H9 (cell line): ENCODE results near the gene SLC17A2. TPM values are rescaled to one million over a fixed set of nuclear protein-coding genes. Genes with fewer than 3 reads are reported as not detected.

ENCODE experiments used
- DNase-seq: peaks from one replicate; pipeline ENCODE4 v3.0.0-alpha.2; 2017
- H2AFZ ChIP-seq: one replicate; pipeline ENCODE4 v1.6.1; 2013; ENCODE audit warnings: mild to moderate bottlenecking, low read length, control low read depth, moderate library complexity
- H2AK5ac ChIP-seq: 2 replicates; pipeline ENCODE4 v1.6.1; 2013; ENCODE audit warnings: low read length, control low read depth, mixed read lengths; ENCODE audit not compliant: insufficient read length
- H2BK120ac ChIP-seq: one replicate; pipeline ENCODE4 v1.6.1; 2013; ENCODE audit warnings: low read depth, mild to moderate bottlenecking, low read length, control low read depth, inconsistent platforms; ENCODE audit not compliant: poor library complexity, severe bottlenecking
- H2BK12ac ChIP-seq: 2 replicates; pipeline ENCODE4 v1.6.1; 2013; ENCODE audit warnings: low read length, control low read depth, mixed read lengths, low read depth; ENCODE audit not compliant: insufficient read length
- H2BK15ac ChIP-seq: 2 replicates; pipeline ENCODE4 v1.6.1; 2013; ENCODE audit warnings: low read depth, low read length, control low read depth
- H2BK20ac ChIP-seq: one replicate; pipeline ENCODE4 v1.6.1; 2013; ENCODE audit warnings: low read depth, mild to moderate bottlenecking, low read length, control low read depth, inconsistent platforms; ENCODE audit not compliant: poor library complexity, severe bottlenecking
- H2BK5ac ChIP-seq: 2 replicates; pipeline ENCODE4 v1.6.1; 2013; ENCODE audit warnings: low read length, control low read depth, mixed read lengths; ENCODE audit not compliant: insufficient read length
- H3K14ac ChIP-seq: 2 replicates; pipeline ENCODE4 v1.6.1; 2013; ENCODE audit warnings: low read length, control low read depth; ENCODE audit not compliant: insufficient read depth
- H3K18ac ChIP-seq: 2 replicates; pipeline ENCODE4 v1.6.1; 2013; ENCODE audit warnings: low read depth, mild to moderate bottlenecking, mixed read lengths, low read length, control low read depth; ENCODE audit not compliant: insufficient read length
- H3K23ac ChIP-seq: 2 replicates; pipeline ENCODE4 v1.6.1; 2013; ENCODE audit warnings: low read length, control low read depth, mixed read lengths, low read depth; ENCODE audit not compliant: insufficient read length
- H3K23me2 ChIP-seq: 2 replicates; pipeline ENCODE4 v1.6.1; 2013; ENCODE audit warnings: low read depth, mild to moderate bottlenecking, mixed read lengths, low read length, control low read depth; ENCODE audit not compliant: insufficient read length, poor library complexity, severe bottlenecking
- H3K27ac ChIP-seq: 2 replicates; pipeline ENCODE4 v1.5.1; 2013; ENCODE audit warnings: low read length, control low read depth, mixed read lengths, low read depth; ENCODE audit not compliant: insufficient read length
- H3K27me3 ChIP-seq: 2 replicates; pipeline ENCODE4 v1.6.1; 2013; ENCODE audit warnings: low read length, control low read depth, inconsistent platforms; ENCODE audit not compliant: insufficient read depth
- H3K4ac ChIP-seq: 2 replicates; pipeline ENCODE4 v1.6.1; 2013; ENCODE audit warnings: low read depth, mild to moderate bottlenecking, control low read depth, inconsistent platforms, low read length, moderate library complexity
- H3K4me1 ChIP-seq: 2 replicates; pipeline ENCODE4 v1.6.1; 2013; ENCODE audit warnings: low read length, control low read depth, inconsistent platforms; ENCODE audit not compliant: insufficient read depth
- H3K4me2 ChIP-seq: 2 replicates; pipeline ENCODE4 v1.6.1; 2013; ENCODE audit warnings: low read length, control low read depth, mixed read lengths; ENCODE audit not compliant: insufficient read length, insufficient read depth
- H3K56ac ChIP-seq: 2 replicates; pipeline ENCODE4 v1.6.1; 2013; ENCODE audit warnings: low read depth, mild to moderate bottlenecking, mixed read lengths, low read length, control low read depth; ENCODE audit not compliant: insufficient read length
- H3K79me1 ChIP-seq: 2 replicates; pipeline ENCODE4 v1.6.1; 2013; ENCODE audit warnings: low read depth, mild to moderate bottlenecking, moderate library complexity, low read length, control low read depth, inconsistent platforms; ENCODE audit not compliant: insufficient read depth, poor library complexity, severe bottlenecking
- H3K79me2 ChIP-seq: 2 replicates; pipeline ENCODE4 v1.6.1; 2013; ENCODE audit warnings: low read length, control low read depth, inconsistent platforms; ENCODE audit not compliant: insufficient read depth
- H3K9ac ChIP-seq: 2 replicates; pipeline ENCODE4 v1.6.1; 2013; ENCODE audit warnings: low read length, control low read depth, mixed read lengths; ENCODE audit not compliant: insufficient read length; ENCODE audit errors: extremely low read depth
- H3K9me3 ChIP-seq: one replicate; pipeline ENCODE4 v1.6.1; 2013; ENCODE audit warnings: low read depth, low read length, inconsistent platforms; ENCODE audit not compliant: control insufficient read depth
- H3T11ph ChIP-seq: one replicate; pipeline ENCODE4 v1.6.1; 2013; ENCODE audit warnings: mild to moderate bottlenecking, low read length, control low read depth, inconsistent platforms
- H4K20me1 ChIP-seq: one replicate; pipeline ENCODE4 v1.6.1; 2013; ENCODE audit not compliant: control insufficient read depth, insufficient read length, insufficient read depth
- H4K5ac ChIP-seq: 2 replicates; pipeline ENCODE4 v1.6.1; 2013; ENCODE audit warnings: low read depth, mild to moderate bottlenecking, mixed read lengths, low read length, control low read depth; ENCODE audit not compliant: insufficient read length
- H4K8ac ChIP-seq: replicated peaks from 2 replicates; pipeline ENCODE4 v1.6.1; 2013; ENCODE audit warnings: low read length, control low read depth, mixed read lengths, low read depth; ENCODE audit not compliant: insufficient read length
- H4K91ac ChIP-seq: 2 replicates; pipeline ENCODE4 v1.6.1; 2013; ENCODE audit warnings: low read depth, mild to moderate bottlenecking, moderate library complexity, mixed read lengths, low read length, control low read depth; ENCODE audit not compliant: insufficient read length
- H3K27ac Mint-ChIP-seq, 3 experiments: 2 replicates in 2 of 3; 3 replicates in 1 of 3; pipeline ENCODE4 v1.8.0; 2020 to 2021; ENCODE audit warnings: mixed read lengths in 3 of 3, mild to moderate bottlenecking in 1 of 3, moderate library complexity in 1 of 3
- H3K27me3 Mint-ChIP-seq: 2 replicates; pipeline ENCODE4 v1.8.0; 2021; ENCODE audit warnings: low read depth, mild to moderate bottlenecking, moderate library complexity, mixed read lengths
- H3K36me3 Mint-ChIP-seq, 3 experiments: 2 replicates in 2 of 3; 3 replicates in 1 of 3; pipeline ENCODE4 v1.8.0; 2020 to 2021; ENCODE audit warnings: low read depth in 3 of 3, mixed read lengths in 3 of 3; ENCODE audit not compliant: insufficient read depth in 1 of 3
- H3K4me1 Mint-ChIP-seq, 2 experiments: 2 replicates each; pipeline ENCODE4 v1.8.0; 2020; ENCODE audit warnings: mixed read lengths in 2 of 2
- H3K4me3 Mint-ChIP-seq, 2 experiments: 2 replicates in 1 of 2; 3 replicates in 1 of 2; pipeline ENCODE4 v1.8.0; 2020 to 2021; ENCODE audit warnings: mild to moderate bottlenecking in 2 of 2, mixed read lengths in 2 of 2, moderate library complexity in 1 of 2
- H3K9me3 Mint-ChIP-seq, 2 experiments: 2 replicates in 1 of 2; 3 replicates in 1 of 2; pipeline ENCODE4 v1.8.0; 2020; ENCODE audit warnings: mild to moderate bottlenecking in 2 of 2, mixed read lengths in 2 of 2, moderate library complexity in 1 of 2
- WGBS: extraction: QIAGEN DNeasy Blood & Tissue Kit; methylation state at CpG from one replicate; pipeline ENCODE4 v1.1.7; 2013; ENCODE audit warnings: missing lambda C conversion rate, low lambda C conversion rate, mixed read lengths; ENCODE audit not compliant: insufficient read length; ENCODE audit errors: extremely low coverage; 5-methylcytosine and 5-hydroxymethylcytosine counted together
- total RNA-seq: library from RNA; stranded (reverse); gene quantifications from 2 replicates; pipeline ENCODE4 v1.2.1, GENCODE V29; 2021
- TF ChIP-seq, protein P1 (sequence below): fragments of 200-600 bp; sonication (generic); conservative IDR thresholded peaks from 3 replicates; pipeline ENCODE4 v1.8.0; 2021; ENCODE audit warnings: antibody characterized with exemption, mild to moderate bottlenecking

SLC17A2 gene
- total RNA-seq, 1 experiment from 2014 or later = not detected

- Mint-ChIP-seq H3K4me3 (no peak overlapping the region), H3K36me3 (no peaks in the 10 kb centered on the region), H3K27ac (no peak overlapping the region), H3K9me3 (no peaks in the 10 kb centered on the region), H3K27me3 (peaks cover 7% of the 10 kb centered on the region; the same call in 1 of the 2 replicates), H3K4me1 (no peaks in the 10 kb centered on the region)
- H3K4me2 ChIP-seq = no peak overlapping the region
- no peak overlapping the region for H2AFZ ChIP-seq
- no peak overlapping the region for H2AK5ac ChIP-seq
- no peaks in the 10 kb centered on the region for H3K23me2 ChIP-seq
- no peak overlapping the region for H3K56ac ChIP-seq
- no peak overlapping the region for H3K18ac ChIP-seq
- no peak overlapping the region for H2BK12ac ChIP-seq
- H3K79me2 ChIP-seq = no peaks in the 10 kb centered on the region
- TF ChIP-seq, protein P1, sequence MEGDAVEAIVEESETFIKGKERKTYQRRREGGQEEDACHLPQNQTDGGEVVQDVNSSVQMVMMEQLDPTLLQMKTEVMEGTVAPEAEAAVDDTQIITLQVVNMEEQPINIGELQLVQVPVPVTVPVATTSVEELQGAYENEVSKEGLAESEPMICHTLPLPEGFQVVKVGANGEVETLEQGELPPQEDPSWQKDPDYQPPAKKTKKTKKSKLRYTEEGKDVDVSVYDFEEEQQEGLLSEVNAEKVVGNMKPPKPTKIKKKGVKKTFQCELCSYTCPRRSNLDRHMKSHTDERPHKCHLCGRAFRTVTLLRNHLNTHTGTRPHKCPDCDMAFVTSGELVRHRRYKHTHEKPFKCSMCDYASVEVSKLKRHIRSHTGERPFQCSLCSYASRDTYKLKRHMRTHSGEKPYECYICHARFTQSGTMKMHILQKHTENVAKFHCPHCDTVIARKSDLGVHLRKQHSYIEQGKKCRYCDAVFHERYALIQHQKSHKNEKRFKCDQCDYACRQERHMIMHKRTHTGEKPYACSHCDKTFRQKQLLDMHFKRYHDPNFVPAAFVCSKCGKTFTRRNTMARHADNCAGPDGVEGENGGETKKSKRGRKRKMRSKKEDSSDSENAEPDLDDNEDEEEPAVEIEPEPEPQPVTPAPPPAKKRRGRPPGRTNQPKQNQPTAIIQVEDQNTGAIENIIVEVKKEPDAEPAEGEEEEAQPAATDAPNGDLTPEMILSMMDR = no peak
- H3K27me3 ChIP-seq = no peaks in the 10 kb centered on the region
- DNase-seq = no peak
- H3K23ac ChIP-seq = no peak overlapping the region
- no peak overlapping the region for H3T11ph ChIP-seq
- H4K91ac ChIP-seq = no peak overlapping the region
- no peaks in the 10 kb centered on the region for H3K9me3 ChIP-seq
- H2BK20ac ChIP-seq = no peak overlapping the region
- H3K27ac ChIP-seq = no peak overlapping the region
- WGBS = no CpG with 5 or more reads among the region's 3 CpGs
- H3K14ac ChIP-seq = no peak overlapping the region
- no peak overlapping the region for H2BK120ac ChIP-seq
- no peak overlapping the region for H3K4ac ChIP-seq
- H4K8ac ChIP-seq = no peak overlapping the region
- no peaks in the 10 kb centered on the region for H3K4me1 ChIP-seq
- no peak overlapping the region for H4K5ac ChIP-seq
- H2BK15ac ChIP-seq = no peak overlapping the region
- no peak overlapping the region for H2BK5ac ChIP-seq
- H3K9ac ChIP-seq = no peak overlapping the region
- H3K79me1 ChIP-seq = no peaks in the 10 kb centered on the region
- no peaks in the 10 kb centered on the region for H4K20me1 ChIP-seq
Observed at GRCh38 chr6:25875926-25876602, 54.4 kb downstream of the SLC17A2 start.
